Parathyroid adenoma (tissue), 2 donors: Measurements from ENCODE around the gene CYP24A1.

Experiments used
- H2AFZ ChIP-seq: fragments of 300-600 bp; sonication (generic); one replicate; pipeline ENCODE4 v1.7.0; 2017; ENCODE audit warnings: antibody characterized with exemption, mild to moderate bottlenecking
- H3K27ac ChIP-seq: fragments of 300-600 bp; sonication (generic); one replicate; pipeline ENCODE4 v1.7.0; 2017
- H3K27me3 ChIP-seq: fragments of 300-600 bp; sonication (generic); one replicate; pipeline ENCODE4 v1.7.0; 2017; ENCODE audit warnings: low read length; ENCODE audit not compliant: control insufficient read depth, insufficient read depth
- H3K36me3 ChIP-seq: fragments of 300-600 bp; sonication (generic); one replicate; pipeline ENCODE4 v1.7.0; 2017; ENCODE audit warnings: low read length; ENCODE audit not compliant: control insufficient read depth, insufficient read depth
- H3K4me1 ChIP-seq: fragments of 300-600 bp; sonication (generic); one replicate; pipeline ENCODE4 v1.7.0; 2017; ENCODE audit warnings: control low read depth
- H3K4me2 ChIP-seq: fragments of 300-600 bp; sonication (generic); one replicate; pipeline ENCODE4 v1.7.0; 2017; ENCODE audit warnings: low read length
- H3K4me3 ChIP-seq: fragments of 300-600 bp; sonication (generic); one replicate; pipeline ENCODE4 v1.7.0; 2017; ENCODE audit warnings: low read depth, low read length
- H3K79me2 ChIP-seq: fragments of 300-600 bp; sonication (generic); one replicate; pipeline ENCODE4 v1.7.0; 2017; ENCODE audit warnings: control low read depth
- H3K9ac ChIP-seq: fragments of 300-600 bp; sonication (generic); one replicate; pipeline ENCODE4 v1.7.0; 2017; ENCODE audit warnings: mild to moderate bottlenecking
- H3K9me3 ChIP-seq: fragments of 300-600 bp; sonication (generic); one replicate; pipeline ENCODE4 v1.7.0; 2017; ENCODE audit warnings: low read length; ENCODE audit not compliant: control insufficient read depth
- TF ChIP-seq, protein P1 (sequence below): fragments of 300-600 bp; sonication (generic); IDR thresholded peaks from one replicate; pipeline ENCODE4 v1.7.0; 2017; ENCODE audit warnings: antibody characterized with exemption, mild to moderate bottlenecking
- donor health status: primary hyperparathyroidism.

CYP24A1 gene

DNA sequence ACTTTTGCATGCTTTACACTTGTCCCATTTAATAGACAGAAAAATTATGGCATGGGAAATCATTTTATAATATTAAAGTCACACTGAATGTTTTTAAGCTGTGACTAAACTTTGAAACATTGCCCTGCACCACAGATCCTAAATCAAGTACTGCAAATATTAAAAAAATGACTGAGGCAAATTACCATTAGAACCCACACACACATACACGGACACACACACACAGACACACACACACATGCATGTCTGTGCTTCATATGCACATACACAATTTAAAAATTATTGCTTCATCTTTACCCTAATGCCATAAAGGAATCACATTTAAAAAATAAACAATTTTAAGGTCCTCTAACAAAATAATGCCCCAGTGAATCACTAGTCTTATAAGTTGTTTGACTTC lies 19.9 kb downstream of the CYP24A1 start:
- no peak overlapping the region for H3K27ac ChIP-seq
- H3K9me3 ChIP-seq: no peaks in the 10 kb centered on the region
- no peak overlapping the region for H3K4me2 ChIP-seq
- TF ChIP-seq, protein P1, sequence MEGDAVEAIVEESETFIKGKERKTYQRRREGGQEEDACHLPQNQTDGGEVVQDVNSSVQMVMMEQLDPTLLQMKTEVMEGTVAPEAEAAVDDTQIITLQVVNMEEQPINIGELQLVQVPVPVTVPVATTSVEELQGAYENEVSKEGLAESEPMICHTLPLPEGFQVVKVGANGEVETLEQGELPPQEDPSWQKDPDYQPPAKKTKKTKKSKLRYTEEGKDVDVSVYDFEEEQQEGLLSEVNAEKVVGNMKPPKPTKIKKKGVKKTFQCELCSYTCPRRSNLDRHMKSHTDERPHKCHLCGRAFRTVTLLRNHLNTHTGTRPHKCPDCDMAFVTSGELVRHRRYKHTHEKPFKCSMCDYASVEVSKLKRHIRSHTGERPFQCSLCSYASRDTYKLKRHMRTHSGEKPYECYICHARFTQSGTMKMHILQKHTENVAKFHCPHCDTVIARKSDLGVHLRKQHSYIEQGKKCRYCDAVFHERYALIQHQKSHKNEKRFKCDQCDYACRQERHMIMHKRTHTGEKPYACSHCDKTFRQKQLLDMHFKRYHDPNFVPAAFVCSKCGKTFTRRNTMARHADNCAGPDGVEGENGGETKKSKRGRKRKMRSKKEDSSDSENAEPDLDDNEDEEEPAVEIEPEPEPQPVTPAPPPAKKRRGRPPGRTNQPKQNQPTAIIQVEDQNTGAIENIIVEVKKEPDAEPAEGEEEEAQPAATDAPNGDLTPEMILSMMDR: no peak
- H3K4me1 ChIP-seq: no peaks in the 10 kb centered on the region
- no peaks in the 10 kb centered on the region for H3K79me2 ChIP-seq
- H3K27me3 ChIP-seq: no peaks in the 10 kb centered on the region
- H2AFZ ChIP-seq: no peak overlapping the region
- no peak overlapping the region for H3K4me3 ChIP-seq
- no peaks in the 10 kb centered on the region for H3K36me3 ChIP-seq
- no peak overlapping the region for H3K9ac ChIP-seq

DNA sequence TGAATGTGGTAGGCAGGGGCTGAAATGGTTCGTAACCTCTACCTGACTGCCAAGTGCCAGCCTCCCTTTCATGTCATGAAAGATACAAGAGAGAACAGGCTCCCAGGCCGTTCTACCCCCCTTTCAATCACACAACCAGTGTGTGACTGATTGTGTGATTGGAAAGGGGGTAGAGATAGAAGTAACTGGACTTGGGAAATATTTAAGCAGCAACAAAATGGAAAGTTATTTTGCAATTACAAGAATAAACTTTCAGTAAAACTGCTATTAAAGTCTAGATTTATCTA lies 20.8 kb downstream of the CYP24A1 start:
- no peak overlapping the region for H3K4me2 ChIP-seq
- H3K4me1 ChIP-seq: no peaks in the 10 kb centered on the region
- H3K27me3 ChIP-seq: no peaks in the 10 kb centered on the region
- H3K36me3 ChIP-seq: no peaks in the 10 kb centered on the region
- H3K79me2 ChIP-seq: no peaks in the 10 kb centered on the region
- H3K27ac ChIP-seq: no peak overlapping the region
- no peak overlapping the region for H3K9ac ChIP-seq
- H2AFZ ChIP-seq: no peak overlapping the region
- TF ChIP-seq, protein P1: no peak
- no peak overlapping the region for H3K4me3 ChIP-seq
- H3K9me3 ChIP-seq: no peaks in the 10 kb centered on the region

GRCh38 chr20:54152227-54153040 lies 21.4 kb downstream of the CYP24A1 start:
- Histone ChIP-seq H3K27me3 (no peaks in the 10 kb centered on the region), H3K4me3 (no peak overlapping the region), H3K4me2 (no peak overlapping the region), H3K27ac (no peak overlapping the region), H3K9ac (no peak overlapping the region), H3K4me1 (no peaks in the 10 kb centered on the region), H3K79me2 (no peaks in the 10 kb centered on the region), H3K36me3 (no peaks in the 10 kb centered on the region), H3K9me3 (no peaks in the 10 kb centered on the region), H2AFZ (no peak overlapping the region)
- TF ChIP-seq, protein P1: no peak

DNA sequence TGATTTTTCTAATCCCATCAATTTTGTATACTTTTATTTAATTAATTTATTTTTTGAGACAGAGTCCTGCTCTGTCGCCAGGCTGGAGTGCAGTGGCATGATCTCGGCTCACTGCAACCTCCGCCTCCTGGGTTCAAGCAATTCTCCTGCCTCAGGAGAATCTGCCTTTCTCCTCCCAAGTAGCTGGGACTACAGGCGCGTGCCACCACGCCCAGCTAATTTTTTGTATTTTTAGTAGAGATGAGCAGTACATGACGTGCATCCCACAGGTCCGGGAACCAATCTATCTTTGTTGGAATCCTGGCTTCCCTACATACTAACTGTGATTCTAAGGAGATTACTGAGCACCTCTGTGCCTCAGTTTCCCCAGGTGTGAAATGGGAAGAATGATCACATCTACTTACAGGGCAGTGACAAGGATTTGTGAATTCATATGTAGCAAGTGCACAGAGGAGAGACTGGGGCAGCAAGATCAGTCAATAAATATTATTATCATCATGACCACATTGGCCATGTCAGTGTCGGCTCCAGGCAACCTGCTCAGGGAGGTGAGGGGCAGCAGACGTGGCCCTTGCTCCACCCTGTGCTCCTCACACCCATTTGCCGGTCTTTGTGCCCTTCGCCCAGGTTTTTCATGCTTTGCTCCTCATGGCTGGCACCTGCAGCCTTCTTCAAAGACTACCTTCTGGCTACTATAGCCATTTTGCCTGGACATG lies 22.1 kb downstream of the CYP24A1 start:
- Histone ChIP-seq H3K9me3 (no peaks in the 10 kb centered on the region), H3K36me3 (no peaks in the 10 kb centered on the region), H3K4me2 (no peak overlapping the region), H3K27me3 (no peaks in the 10 kb centered on the region), H3K27ac (no peak overlapping the region), H3K4me3 (no peak overlapping the region), H3K4me1 (no peaks in the 10 kb centered on the region), H3K79me2 (no peaks in the 10 kb centered on the region), H3K9ac (no peak overlapping the region), H2AFZ (no peak overlapping the region)
- TF ChIP-seq, protein P1: no peak
